Fibroblast of upper back skin (primary cell): ENCODE results near the gene HASPIN.

Source experiments
- DNase-seq: peaks from one replicate; pipeline ENCODE4 v3.0.0-alpha.2; 2013

The HASPIN gene

GRCh38 chr17:3739422-3740124 lies 15.9 kb downstream of the HASPIN start:
- DNase-seq = no peak

DNA sequence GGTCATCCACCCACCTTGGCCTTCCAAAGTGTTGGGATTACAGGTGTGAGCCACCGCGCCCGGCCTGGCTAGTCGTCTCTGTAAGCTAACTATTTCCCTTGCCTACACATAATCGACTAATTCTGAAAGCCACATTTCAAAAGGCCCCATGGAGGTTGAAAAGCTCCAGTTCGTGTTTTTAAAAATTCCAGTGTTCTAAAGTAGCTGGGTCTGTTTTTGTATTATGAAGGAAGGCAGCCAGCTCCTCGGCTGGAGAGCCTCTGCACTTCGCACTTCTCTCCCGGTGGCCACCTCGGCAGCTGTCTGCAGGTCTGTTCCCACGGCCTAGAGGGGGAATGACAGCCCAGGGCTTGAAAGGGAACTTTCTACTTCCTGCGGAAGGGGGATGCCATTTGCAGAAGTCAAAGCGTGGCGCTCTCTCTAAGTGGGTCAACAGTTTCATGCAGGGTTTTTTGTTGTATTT lies 16.9 kb downstream of the HASPIN start:
- DNase-seq = no peak

DNA sequence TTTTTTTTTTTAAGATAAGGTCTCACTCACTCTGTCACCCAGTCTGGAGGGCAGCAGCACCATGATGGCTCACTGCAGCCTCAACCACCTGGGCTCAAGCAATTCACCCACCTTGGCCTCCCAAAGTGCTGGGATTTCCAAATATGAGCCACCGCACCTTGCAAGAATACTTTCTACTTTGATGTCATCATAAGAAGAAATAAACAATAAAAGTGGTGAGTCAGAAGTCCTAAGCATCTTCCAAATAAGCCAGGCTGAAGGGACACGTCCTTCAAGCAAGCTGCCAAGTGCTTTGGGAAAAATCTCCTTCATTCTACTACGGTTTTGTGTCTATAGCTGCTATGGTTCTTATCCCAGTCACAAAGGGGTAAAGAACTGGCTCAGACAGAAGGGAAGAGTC lies 20.3 kb downstream of the HASPIN start:
- DNase-seq = no peak

- no peak for DNase-seq
Measured at GRCh38 chr17:3745071-3745470, 21.4 kb downstream of the HASPIN start.

GRCh38 chr17:3747805-3748204 lies 24.1 kb downstream of the HASPIN start:
- DNase-seq = no peak

- DNase-seq = no peak
Measured at GRCh38 chr17:3748576-3748975, 24.9 kb downstream of the HASPIN start.

GRCh38 chr17:3750296-3750695 lies 26.6 kb downstream of the HASPIN start:
- no peak for DNase-seq

DNA sequence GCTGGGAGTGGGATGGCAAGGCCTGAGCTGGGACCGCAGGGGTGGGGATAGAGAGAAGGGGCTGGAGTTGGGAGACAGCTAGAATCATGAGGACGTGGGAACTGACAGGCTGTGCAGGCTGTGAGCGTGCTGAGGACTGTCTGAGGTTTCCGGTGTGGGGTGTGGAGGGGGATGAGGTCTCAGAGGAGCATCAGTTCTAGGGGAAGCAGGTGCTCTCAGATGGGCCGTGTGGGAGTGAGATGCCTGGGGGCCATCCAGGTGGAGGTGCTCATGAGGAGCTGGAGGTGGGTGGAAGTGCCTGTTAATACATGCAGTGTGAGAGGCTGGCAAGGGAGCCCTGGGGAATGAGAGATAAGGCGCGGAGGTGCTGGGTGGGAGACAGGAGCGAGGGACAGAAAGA lies 27.2 kb downstream of the HASPIN start:
- no peak for DNase-seq

DNA sequence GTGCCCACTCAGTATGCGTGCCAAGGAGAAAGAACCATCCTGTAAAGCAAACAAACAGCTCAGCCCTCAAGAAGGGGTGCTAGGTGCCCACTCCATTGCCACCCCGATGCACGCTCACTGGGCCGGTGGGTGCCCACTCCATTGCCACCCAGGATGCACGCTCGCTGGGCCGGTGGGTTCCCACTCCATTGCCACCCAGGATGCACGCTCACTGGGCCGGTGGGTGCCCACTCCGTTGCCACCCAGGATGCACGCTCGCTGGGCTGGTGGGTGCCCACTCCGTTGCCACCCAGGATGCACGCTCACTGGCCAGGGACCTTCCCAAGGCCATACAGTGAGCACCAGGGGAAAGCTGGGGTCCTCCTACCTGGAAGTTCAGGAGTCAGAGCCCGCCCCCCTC lies 28.1 kb downstream of the HASPIN start:
- DNase-seq = no peak

DNA sequence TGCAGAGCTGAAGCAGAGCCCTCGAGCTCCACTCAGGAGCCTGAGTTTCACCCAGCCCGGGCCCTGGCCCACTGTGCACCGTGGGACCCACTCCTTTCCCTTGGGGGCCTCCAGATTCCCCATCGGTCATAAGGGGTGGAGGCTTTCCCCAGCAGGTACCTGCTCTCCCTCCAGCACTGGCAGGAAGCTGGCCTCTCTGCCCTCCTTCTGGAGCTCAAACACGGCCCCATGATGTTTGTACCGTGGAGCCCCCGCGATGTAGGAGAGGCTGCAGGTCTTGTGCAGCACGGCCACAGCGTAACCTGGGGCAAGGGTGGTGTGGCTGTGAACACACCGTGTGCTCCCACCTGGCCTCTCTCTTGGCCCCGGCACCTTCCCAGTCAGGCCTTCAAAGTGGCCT lies 29.9 kb downstream of the HASPIN start:
- DNase-seq = no peak

GRCh38 chr17:3754066-3754457 lies 30.4 kb downstream of the HASPIN start:
- no peak for DNase-seq

- DNase-seq = no peak
Measured at GRCh38 chr17:3754458-3755334, 31.0 kb downstream of the HASPIN start.

DNA sequence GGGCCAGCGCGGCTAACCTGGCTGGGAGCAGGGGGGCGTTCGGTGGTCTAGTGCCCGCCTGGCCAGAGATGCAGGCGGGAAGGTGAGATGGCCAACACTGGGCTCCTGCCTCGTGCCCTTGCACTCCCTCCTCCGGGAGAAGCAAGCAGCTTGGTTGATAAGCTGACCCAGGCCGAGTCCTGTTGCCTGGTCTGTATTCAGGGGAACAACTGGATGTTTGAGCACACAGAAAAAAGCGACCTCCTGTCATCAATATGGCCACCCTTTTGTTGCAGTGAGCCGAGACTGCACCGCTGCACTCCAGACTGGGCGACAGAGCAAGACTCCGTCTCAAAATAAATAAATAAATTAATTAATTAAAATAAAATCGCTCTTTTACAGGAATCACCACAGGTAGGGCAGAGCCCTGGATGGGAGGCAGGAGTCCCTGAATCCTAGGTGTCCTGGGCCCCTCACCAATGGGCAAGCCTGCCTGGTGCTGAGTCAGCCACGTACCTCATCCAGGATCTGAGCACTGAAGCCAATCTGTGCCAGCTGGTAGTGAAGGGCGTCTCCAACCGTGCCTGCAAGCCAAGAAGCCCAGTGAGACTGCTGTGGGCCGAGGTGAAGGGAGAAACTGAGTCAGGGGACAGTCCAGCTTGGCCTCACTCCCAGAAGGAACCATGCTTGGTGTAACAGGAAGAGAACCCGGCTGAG lies 31.8 kb downstream of the HASPIN start:
- DNase-seq = no peak

- DNase-seq = no peak
Measured at GRCh38 chr17:3759597-3760216, 36.0 kb downstream of the HASPIN start.

DNA sequence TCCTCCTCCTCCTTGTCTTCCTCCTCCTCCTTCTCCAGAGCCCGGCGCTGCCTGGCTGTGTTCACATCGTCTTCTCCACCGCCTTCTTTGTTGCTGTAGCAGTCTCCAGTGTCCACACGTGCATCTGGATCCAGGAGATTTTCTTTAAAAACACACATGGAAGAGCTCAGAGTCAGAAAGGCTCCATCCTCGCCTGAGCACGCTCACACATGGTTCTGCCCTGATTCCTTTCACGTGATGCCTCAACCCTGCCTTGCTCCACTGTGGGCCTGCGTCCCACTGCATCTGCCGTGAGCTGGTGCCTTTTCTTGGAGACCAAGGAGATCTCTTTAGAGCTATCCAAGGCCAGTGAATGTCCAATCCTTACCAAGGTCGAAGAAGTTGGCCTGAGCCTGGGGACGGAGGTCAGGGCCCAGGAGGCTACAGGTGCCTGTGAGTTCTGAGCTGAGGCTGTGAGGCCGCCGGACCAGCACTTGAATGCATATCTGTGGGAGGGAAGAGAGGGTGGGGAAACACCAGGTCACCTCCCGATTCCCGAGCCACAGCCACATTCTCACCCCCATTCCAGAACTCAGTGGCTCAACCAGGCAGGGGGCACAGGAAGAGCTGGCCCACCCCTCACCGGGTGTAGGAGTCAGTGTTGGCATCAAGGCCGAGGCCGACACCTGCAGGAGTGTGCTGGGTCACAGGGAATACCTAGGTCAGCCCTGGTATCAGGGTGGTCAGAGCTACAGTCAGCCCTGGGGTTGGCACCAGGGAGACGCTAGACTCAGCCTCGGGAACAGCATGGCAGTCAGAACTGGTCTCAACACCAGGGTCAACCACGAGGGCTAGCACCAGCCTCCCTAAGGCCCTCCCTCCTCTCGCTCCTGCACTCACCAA lies 37.6 kb downstream of the HASPIN start:
- DNase-seq = no peak

- DNase-seq = no peak
Measured at GRCh38 chr17:3761918-3762380, 38.2 kb downstream of the HASPIN start.

DNA sequence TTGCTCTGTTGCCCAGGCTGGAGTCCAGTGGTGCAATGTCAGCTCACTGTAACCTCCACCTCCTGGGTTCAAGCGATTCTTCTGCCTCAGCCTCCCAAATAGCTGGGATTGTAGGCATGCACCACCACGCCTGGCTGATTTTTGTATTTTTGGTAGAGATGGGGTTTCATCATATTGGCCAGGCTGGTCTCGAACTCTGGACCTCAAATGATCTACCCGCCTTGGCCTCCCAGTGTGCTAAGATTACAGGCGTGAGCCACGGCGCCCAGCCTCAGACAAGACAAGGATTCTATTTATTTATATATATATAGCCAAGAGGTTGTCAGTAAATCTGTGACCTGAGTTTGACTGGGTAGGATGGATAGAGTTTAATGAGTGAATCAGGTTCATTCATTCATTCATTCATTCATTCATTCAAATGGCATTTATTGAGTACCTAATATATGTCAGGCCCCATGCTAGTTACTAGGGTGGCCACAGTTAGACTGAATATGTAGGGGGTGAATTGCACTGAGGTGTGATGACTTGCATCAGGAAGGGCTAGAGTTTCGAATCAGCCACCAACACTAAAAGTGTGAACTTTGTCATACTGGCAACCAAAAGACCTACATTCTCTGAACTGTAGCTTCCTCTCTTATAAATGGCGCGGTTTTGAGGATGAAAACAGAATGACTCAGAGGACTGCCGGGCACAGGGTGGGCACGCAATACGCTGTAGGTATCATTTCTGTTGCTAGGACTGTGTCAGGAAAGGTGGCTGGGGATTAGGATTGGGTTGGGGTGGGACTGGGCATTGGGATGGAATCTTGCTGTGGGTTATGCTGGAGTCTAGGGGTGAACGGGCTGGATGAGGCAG lies 39.4 kb downstream of the HASPIN start:
- DNase-seq = no peak

GRCh38 chr17:3763777-3764170 lies 40.1 kb downstream of the HASPIN start:
- DNase-seq = no peak

DNA sequence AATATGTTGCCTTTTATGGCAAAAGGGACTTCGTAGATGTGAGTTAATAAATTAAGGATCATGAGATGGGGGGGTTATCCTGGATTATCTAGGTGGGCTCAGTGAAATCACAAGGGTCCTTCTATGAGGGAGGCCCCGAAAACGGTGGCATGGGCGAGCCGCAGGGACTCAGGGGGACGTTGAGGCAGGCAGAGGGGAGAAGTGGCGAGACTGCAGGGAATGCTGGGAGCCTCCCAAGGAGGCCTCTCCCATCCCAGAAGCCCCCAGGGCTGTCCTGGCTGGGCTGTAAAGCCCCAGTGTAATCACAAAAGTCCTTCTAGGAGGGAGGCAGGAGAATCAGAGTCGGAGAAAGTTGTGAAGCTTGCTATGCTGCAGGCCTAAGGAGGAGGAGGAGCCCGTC lies 42.3 kb downstream of the HASPIN start:
- no peak for DNase-seq

GRCh38 chr17:3766779-3767178 lies 43.1 kb downstream of the HASPIN start:
- no peak for DNase-seq

- DNase-seq = no peak
Measured at GRCh38 chr17:3768341-3768740, 44.6 kb downstream of the HASPIN start.
